Measurements from ENCODE around the gene NUCB1. TPM values are rescaled to one million over a fixed set of nuclear protein-coding genes. Genes with fewer than 3 reads are reported as not detected.

NUCB1 gene
- 322 and 497 TPM in 2 replicates for total RNA-seq

GRCh38 chr19:48899781-48900476 is at the start of gene NUCB1:
NUCB1 (plus strand) TSS chr19:48900312; CDS start chr19:48900797, 485 bp downstream.

GRCh38 chr19:48868114-48868886 is 31.8 kb upstream of the NUCB1 start, which contains the start of gene PLEKHA4:
PLEKHA4 (minus strand) TSS chr19:48868617; CDS start chr19:48867620, 997 bp downstream.

GRCh38 chr19:48872182-48872883 is 27.8 kb upstream of the NUCB1 start, which contains the start of gene PPP1R15A:
PPP1R15A (plus strand) TSS chr19:48872421; CDS start chr19:48873234, 813 bp downstream.

GRCh38 chr19:48933382-48933932 is 33.3 kb downstream of the NUCB1 start, which contains the start of gene DHDH:
DHDH (plus strand) TSS chr19:48933699; CDS start chr19:48933722, 23 bp downstream.

GRCh38 chr19:48954595-48955307 is 54.6 kb downstream of the NUCB1 start, which contains the start of gene BAX:
BAX (plus strand) TSS chr19:48954875; CDS start chr19:48954929, 54 bp downstream.

GRCh38 chr19:48965040-48965805 is 65.1 kb downstream of the NUCB1 start, which contains the start of gene FTL:
FTL (plus strand) TSS chr19:48965309; CDS start chr19:48965508, 199 bp downstream.

Other genes with a start within 250 kb of the NUCB1 start
- 0.60 TPM in 1 of 2 replicates, not detected in the other for gene NTN5, start 227.3 kb upstream of the NUCB1 start, total RNA-seq
- not detected in 2 replicates for gene FUT2, start 204.3 kb upstream of the NUCB1 start, total RNA-seq
- gene MAMSTR, start 180.6 kb upstream of the NUCB1 start, total RNA-seq: 3.2 and 3.8 TPM in 2 replicates
- 2.3 and 6.4 TPM in 2 replicates for gene RASIP1, start 159.7 kb upstream of the NUCB1 start, total RNA-seq
- not detected in 2 replicates for gene IZUMO1, start 153.4 kb upstream of the NUCB1 start, total RNA-seq
- gene FUT1, start 147.7 kb upstream of the NUCB1 start, total RNA-seq: 0.17 and 1.8 TPM in 2 replicates
- not detected in 2 replicates for gene FGF21, start 144.8 kb upstream of the NUCB1 start, total RNA-seq
- gene BCAT2, start 89.3 kb upstream of the NUCB1 start, total RNA-seq: 55.0 and 59.9 TPM in 2 replicates
- gene HSD17B14, start 63.8 kb upstream of the NUCB1 start, total RNA-seq: 5.9 and 14.9 TPM in 2 replicates
- 10.3 and 28.0 TPM in 2 replicates for gene PLEKHA4, start 31.7 kb upstream of the NUCB1 start, total RNA-seq
- 46.6 and 66.4 TPM in 2 replicates for gene PPP1R15A, start 27.9 kb upstream of the NUCB1 start, total RNA-seq
- 0.09 TPM in 1 of 2 replicates, not detected in the other for gene TULP2, start 1.6 kb upstream of the NUCB1 start, total RNA-seq
- 0.68 TPM in 1 of 2 replicates, not detected in the other for gene DHDH, start 33.4 kb downstream of the NUCB1 start, total RNA-seq
- gene BAX, start 54.6 kb downstream of the NUCB1 start, total RNA-seq: 74.8 and 110 TPM in 2 replicates
- gene FTL, start 65.0 kb downstream of the NUCB1 start, total RNA-seq: 6,635 and 8,342 TPM in 2 replicates
- 39.2 and 79.2 TPM in 2 replicates for gene GYS1, start 93.0 kb downstream of the NUCB1 start, total RNA-seq
- 100 and 106 TPM in 2 replicates for gene RUVBL2, start 93.6 kb downstream of the NUCB1 start, total RNA-seq
- gene LHB, start 116.8 kb downstream of the NUCB1 start, total RNA-seq: not detected in 2 replicates
- gene CGB3, start 124.0 kb downstream of the NUCB1 start, total RNA-seq: not detected in 2 replicates
- not detected in 2 replicates for gene CGB2, start 131.6 kb downstream of the NUCB1 start, total RNA-seq
- gene CGB1, start 136.6 kb downstream of the NUCB1 start, total RNA-seq: not detected in 2 replicates
- gene CGB5, start 143.5 kb downstream of the NUCB1 start, total RNA-seq: not detected in 2 replicates
- gene CGB8, start 148.8 kb downstream of the NUCB1 start, total RNA-seq: not detected in 2 replicates
- gene CGB7, start 157.4 kb downstream of the NUCB1 start, total RNA-seq: 0.35 TPM in 1 of 2 replicates, not detected in the other
- gene NTF4, start 164.5 kb downstream of the NUCB1 start, total RNA-seq: 1.1 TPM in 1 of 2 replicates, not detected in the other
- not detected in 2 replicates for gene KCNA7, start 172.4 kb downstream of the NUCB1 start, total RNA-seq
- gene SNRNP70, start 185.1 kb downstream of the NUCB1 start, total RNA-seq: 109 and 117 TPM in 2 replicates
- 9.8 and 12.3 TPM in 2 replicates for gene LIN7B, start 214.1 kb downstream of the NUCB1 start, total RNA-seq
- gene C19orf73, start 218.8 kb downstream of the NUCB1 start, total RNA-seq: 3.2 and 12.3 TPM in 2 replicates
- 2.8 TPM in 2 replicates for gene PPFIA3, start 219.2 kb downstream of the NUCB1 start, total RNA-seq

Data from pericardium fibroblast (primary cell).